ENCODE measurements around the gene MYO1B. TPM values are rescaled to one million over a fixed set of nuclear protein-coding genes. Genes with fewer than 3 reads are reported as not detected.
A peak's percentile ranks its signal among the peaks of the same experiment; 100 is the strongest.

The MYO1B gene
- total RNA-seq, 5 donors from 2014 or later (not counting 1 experiment from before 2014, with no cell fraction given) = 0.39 to 1.3 (median 0.73) TPM

DNA sequence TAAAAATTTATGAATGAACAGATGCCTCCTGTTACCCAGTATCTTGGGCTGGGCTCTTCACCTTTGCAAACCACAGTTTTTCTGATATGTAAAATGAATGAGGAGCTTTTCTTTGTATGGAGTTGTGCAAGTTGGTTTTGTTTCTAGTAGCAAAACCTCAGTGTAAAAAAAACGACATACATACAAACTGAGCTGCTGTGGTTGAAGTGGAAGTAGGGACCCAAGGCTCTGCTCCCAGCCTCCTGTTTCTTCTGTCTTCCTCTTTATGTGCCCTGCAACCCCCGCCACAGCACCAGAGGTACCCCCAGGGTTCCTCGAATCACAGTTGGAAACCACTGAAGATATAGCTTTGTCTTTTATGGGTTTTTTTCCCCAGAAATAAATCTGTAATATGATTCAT lies 118.1 kb downstream of the MYO1B start:
- Mint-ChIP-seq H3K4me3 (no peak overlapping the region), H3K27me3 (no peaks in the 10 kb centered on the region), H3K9me3 (no peaks in the 10 kb centered on the region), H3K4me1 (no peaks in the 10 kb centered on the region), H3K36me3 (no peaks in the 10 kb centered on the region), H3K27ac (no peak overlapping the region)
- WGBS (ENCODE audit: insufficient coverage) = no CpG with 5 or more reads among the region's 3 CpGs
- no peak for DNase-seq
- Histone ChIP-seq H3K4me3 (ENCODE audit: control insufficient read depth in 1 of 2, extremely low read depth in 1 of 2, low read length in 1 of 2) (no peak overlapping the region), H3K9me3 (no peaks in the 10 kb centered on the region), H3K36me3 (ENCODE audit: control insufficient read depth in 2 of 2, extremely low read depth in 1 of 2, insufficient read depth in 1 of 2, low read length in 1 of 2) (no peaks in the 10 kb centered on the region), H3K4me1 (ENCODE audit: control insufficient read depth in 1 of 2, extremely low read depth in 1 of 2, insufficient read depth in 2 of 2, low read length in 2 of 2) (no peaks in the 10 kb centered on the region), H3K27ac (ENCODE audit: low read length) (no peak overlapping the region), H3K27me3 (replicated peaks in 1 of 2; ENCODE audit: control insufficient read depth in 2 of 2, extremely low read depth in 1 of 2, insufficient read depth in 2 of 2, low read length in 1 of 2) (peaks cover 0 to 3% of the 10 kb centered on the region in 2 experiments)
- POLR2A ChIA-PET = no interaction called here
- ATAC-seq (replicated peaks in 1 of 4) = no peak
- CTCF ChIA-PET = no interaction called here

GRCh38 chr2:191365089-191365488 lies 119.9 kb downstream of the MYO1B start:
- H3K4me3 Mint-ChIP-seq = no peak overlapping the region

GRCh38 chr2:191366199-191366598 lies 121.0 kb downstream of the MYO1B start:
- Mint-ChIP-seq H3K27me3 (no peaks in the 10 kb centered on the region), H3K4me3 (no peak overlapping the region), H3K27ac (no peak overlapping the region), H3K9me3 (no peaks in the 10 kb centered on the region), H3K4me1 (no peaks in the 10 kb centered on the region), H3K36me3 (no peaks in the 10 kb centered on the region)
- H3K4me3 ChIP-seq (ENCODE audit: control insufficient read depth in 1 of 2, extremely low read depth in 1 of 2, low read length in 1 of 2) = no peak overlapping the region
- DNase-seq (no peak), ATAC-seq (replicated peaks in 1 of 4) (no peak)
- no peaks in the 10 kb centered on the region for H3K4me1 ChIP-seq (ENCODE audit: control insufficient read depth in 1 of 2, extremely low read depth in 1 of 2, insufficient read depth in 2 of 2, low read length in 2 of 2)
- H3K27me3 ChIP-seq (replicated peaks in 1 of 2; ENCODE audit: control insufficient read depth in 2 of 2, extremely low read depth in 1 of 2, insufficient read depth in 2 of 2, low read length in 1 of 2) = peaks cover 0 to 3% of the 10 kb centered on the region in 2 experiments
- no peak overlapping the region for H3K27ac ChIP-seq (ENCODE audit: low read length)
- H3K36me3 ChIP-seq (ENCODE audit: control insufficient read depth in 2 of 2, extremely low read depth in 1 of 2, insufficient read depth in 1 of 2, low read length in 1 of 2) = no peaks in the 10 kb centered on the region
- POLR2A ChIA-PET = interaction anchor here (0.6 to 0.7 kb wide), 2 partner anchors 45 to 87 kb away, joined by 3 to 4 read pairs; no protein-coding TSS in a partner anchor
- CTCF ChIA-PET = interaction anchor here (0.6 to 0.7 kb wide), 3 partner anchors 40 to 102 kb away, joined by 3 to 4 read pairs (median 4); no protein-coding TSS in a partner anchor
- no CpG with 5 or more reads among the region's 1 CpG for WGBS (ENCODE audit: insufficient coverage)
- H3K9me3 ChIP-seq = no peaks in the 10 kb centered on the region

More at GRCh38 chr2:191365089-191365488, 119.9 kb downstream of the MYO1B start:
- no peaks in the 10 kb centered on the region for H3K4me1 ChIP-seq (ENCODE audit: control insufficient read depth in 1 of 2, extremely low read depth in 1 of 2, insufficient read depth in 2 of 2, low read length in 2 of 2)
- POLR2A ChIA-PET = no interaction called here
- DNase-seq = no peak
- H3K9me3 ChIP-seq = no peaks in the 10 kb centered on the region
- peaks cover 0 to 3% of the 10 kb centered on the region in 2 experiments for H3K27me3 ChIP-seq (replicated peaks in 1 of 2; ENCODE audit: control insufficient read depth in 2 of 2, extremely low read depth in 1 of 2, insufficient read depth in 2 of 2, low read length in 1 of 2)
- ATAC-seq (replicated peaks in 1 of 4) = no peak
- H3K4me3 ChIP-seq (ENCODE audit: control insufficient read depth in 1 of 2, extremely low read depth in 1 of 2, low read length in 1 of 2) = no peak overlapping the region
- H3K27ac ChIP-seq (ENCODE audit: low read length) = no peak overlapping the region
- Mint-ChIP-seq H3K4me1 (no peaks in the 10 kb centered on the region), H3K36me3 (no peaks in the 10 kb centered on the region), H3K9me3 (no peaks in the 10 kb centered on the region), H3K27ac (no peak overlapping the region), H3K27me3 (no peaks in the 10 kb centered on the region)
- no CpG with 5 or more reads among the region's 2 CpGs for WGBS (ENCODE audit: insufficient coverage)
- CTCF ChIA-PET = no interaction called here
- no peaks in the 10 kb centered on the region for H3K36me3 ChIP-seq (ENCODE audit: control insufficient read depth in 2 of 2, extremely low read depth in 1 of 2, insufficient read depth in 1 of 2, low read length in 1 of 2)

- no peaks in the 10 kb centered on the region for H3K36me3 Mint-ChIP-seq
- H3K27me3 Mint-ChIP-seq = no peaks in the 10 kb centered on the region
- WGBS (ENCODE audit: insufficient coverage) = no CpG with 5 or more reads among the region's 3 CpGs
- Histone ChIP-seq H3K4me1 (ENCODE audit: control insufficient read depth in 1 of 2, extremely low read depth in 1 of 2, insufficient read depth in 2 of 2, low read length in 2 of 2) (no peaks in the 10 kb centered on the region), H3K27ac (ENCODE audit: low read length) (no peak overlapping the region), H3K27me3 (replicated peaks in 1 of 2; ENCODE audit: control insufficient read depth in 2 of 2, extremely low read depth in 1 of 2, insufficient read depth in 2 of 2, low read length in 1 of 2) (peaks cover 0 to 3% of the 10 kb centered on the region in 2 experiments), H3K36me3 (ENCODE audit: control insufficient read depth in 2 of 2, extremely low read depth in 1 of 2, insufficient read depth in 1 of 2, low read length in 1 of 2) (no peaks in the 10 kb centered on the region), H3K4me3 (ENCODE audit: control insufficient read depth in 1 of 2, extremely low read depth in 1 of 2, low read length in 1 of 2) (no peak overlapping the region), H3K9me3 (no peaks in the 10 kb centered on the region)
- CTCF ChIA-PET = no interaction called here
- H3K4me3 Mint-ChIP-seq = no peak overlapping the region
- no peaks in the 10 kb centered on the region for H3K9me3 Mint-ChIP-seq
- DNase-seq (peak in 1 of 35 experiments; percentile 4), ATAC-seq (replicated peaks in 1 of 4) (no peak)
- H3K27ac Mint-ChIP-seq = no peak overlapping the region
- POLR2A ChIA-PET = no interaction called here
- no peaks in the 10 kb centered on the region for H3K4me1 Mint-ChIP-seq
Measured at GRCh38 chr2:191369034-191369433, 123.8 kb downstream of the MYO1B start.

DNA sequence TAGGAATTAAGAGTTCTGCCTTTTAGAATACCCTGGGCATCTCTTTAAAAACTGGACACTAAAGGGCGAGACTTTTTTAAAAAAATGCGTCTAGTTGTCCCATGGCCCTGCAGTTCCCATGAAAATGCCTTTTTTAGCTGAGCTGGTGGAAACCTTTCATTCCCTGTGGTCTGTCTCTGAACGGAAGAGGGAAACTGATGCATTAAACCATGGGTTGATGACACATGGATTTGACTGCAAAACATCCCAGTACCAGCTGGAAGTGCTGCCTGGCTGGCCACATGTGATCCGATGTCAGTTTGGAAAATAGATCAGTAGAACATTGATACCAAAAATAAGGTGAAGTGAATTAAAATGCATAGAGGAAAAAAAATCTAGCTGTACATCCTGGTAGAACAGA lies 129.2 kb downstream of the MYO1B start:
- H3K4me1 Mint-ChIP-seq = peaks cover 0 to 2% (median 0%) of the 10 kb centered on the region in 3 donors
- CTCF ChIA-PET = no interaction called here

GRCh38 chr2:191374939-191375338 lies 129.7 kb downstream of the MYO1B start:
- POLR2A ChIA-PET = interaction anchor here (0.5 to 0.6 kb wide), 3 partner anchors 33 to 498 kb away, joined by 3 to 5 read pairs (median 3); no protein-coding TSS in a partner anchor
- Mint-ChIP-seq H3K4me3 (no peak overlapping the region), H3K4me1 (peaks cover 0 to 2% (median 0%) of the 10 kb centered on the region in 3 donors), H3K27ac (no peak overlapping the region), H3K9me3 (no peaks in the 10 kb centered on the region), H3K36me3 (no peaks in the 10 kb centered on the region), H3K27me3 (peaks cover 0 to 1% of the 10 kb centered on the region in 2 donors)
- CTCF ChIA-PET = no interaction called here
- no peak for DNase-seq
- no peak for ATAC-seq (replicated peaks in 1 of 4)
- no peaks in the 10 kb centered on the region for H3K36me3 ChIP-seq (ENCODE audit: control insufficient read depth in 2 of 2, extremely low read depth in 1 of 2, insufficient read depth in 1 of 2, low read length in 1 of 2)
- WGBS (ENCODE audit: insufficient coverage) = no CpG with 5 or more reads among the region's 1 CpG
- H3K4me3 ChIP-seq (ENCODE audit: control insufficient read depth in 1 of 2, extremely low read depth in 1 of 2, low read length in 1 of 2) = no peak overlapping the region
- no peak overlapping the region for H3K27ac ChIP-seq (ENCODE audit: low read length)
- no peaks in the 10 kb centered on the region for H3K4me1 ChIP-seq (ENCODE audit: control insufficient read depth in 1 of 2, extremely low read depth in 1 of 2, insufficient read depth in 2 of 2, low read length in 2 of 2)
- no peaks in the 10 kb centered on the region for H3K9me3 ChIP-seq
- no peaks in the 10 kb centered on the region for H3K27me3 ChIP-seq (replicated peaks in 1 of 2; ENCODE audit: control insufficient read depth in 2 of 2, extremely low read depth in 1 of 2, insufficient read depth in 2 of 2, low read length in 1 of 2)

More for the DNA sequence above, 129.2 kb downstream of the MYO1B start:
- ATAC-seq (replicated peaks in 1 of 4) (no peak), DNase-seq (no peak)
- H3K36me3 Mint-ChIP-seq = no peaks in the 10 kb centered on the region
- WGBS (ENCODE audit: insufficient coverage) = 81% methylated on average over 2 of the region's 4 CpGs
- no peaks in the 10 kb centered on the region for H3K36me3 ChIP-seq (ENCODE audit: control insufficient read depth in 2 of 2, extremely low read depth in 1 of 2, insufficient read depth in 1 of 2, low read length in 1 of 2)
- peaks cover 0 to 1% of the 10 kb centered on the region in 2 donors for H3K27me3 Mint-ChIP-seq
- H3K4me3 Mint-ChIP-seq = no peak overlapping the region
- no peaks in the 10 kb centered on the region for H3K9me3 Mint-ChIP-seq
- H3K27ac Mint-ChIP-seq = no peak overlapping the region
- H3K27me3 ChIP-seq (replicated peaks in 1 of 2; ENCODE audit: control insufficient read depth in 2 of 2, extremely low read depth in 1 of 2, insufficient read depth in 2 of 2, low read length in 1 of 2) = no peaks in the 10 kb centered on the region
- POLR2A ChIA-PET = interaction anchor here in 1 of 2 donors (0.5 kb wide), 1 partner anchor 498 kb away, joined by 3 read pairs; no protein-coding TSS in a partner anchor
- H3K9me3 ChIP-seq = no peaks in the 10 kb centered on the region
- no peak overlapping the region for H3K4me3 ChIP-seq (ENCODE audit: control insufficient read depth in 1 of 2, extremely low read depth in 1 of 2, low read length in 1 of 2)
- H3K27ac ChIP-seq (ENCODE audit: low read length) = no peak overlapping the region
- H3K4me1 ChIP-seq (ENCODE audit: control insufficient read depth in 1 of 2, extremely low read depth in 1 of 2, insufficient read depth in 2 of 2, low read length in 2 of 2) = no peaks in the 10 kb centered on the region
